ENCODE data around the gene SESTD1. TPM values are rescaled to one million over a fixed set of nuclear protein-coding genes. Genes with fewer than 3 reads are reported as not detected.

Gene SESTD1
- total RNA-seq, 1 donor from 2014 or later, result 36.7 TPM

GRCh38 chr2:179184610-179185009 is 80.0 kb downstream of the SESTD1 start:
- no peak for DNase-seq

- no peak for DNase-seq
These were observed 83.6 kb downstream of the SESTD1 start for GRCh38 chr2:179181002-179181401.

GRCh38 chr2:179180242-179180641 is 84.4 kb downstream of the SESTD1 start:
- DNase-seq, result no peak

- no peak for DNase-seq
These were observed 84.9 kb downstream of the SESTD1 start for GRCh38 chr2:179179719-179180118.

- no peak for DNase-seq
These were observed 86.9 kb downstream of the SESTD1 start for GRCh38 chr2:179177694-179178093.

- DNase-seq, result no peak
These were observed 90.4 kb downstream of the SESTD1 start for GRCh38 chr2:179174240-179174639.

GRCh38 chr2:179172894-179173293 is 91.7 kb downstream of the SESTD1 start:
- no peak for DNase-seq

GRCh38 chr2:179171371-179171770 is 93.3 kb downstream of the SESTD1 start:
- no peak for DNase-seq

- no peak for DNase-seq
These were observed 93.7 kb downstream of the SESTD1 start for GRCh38 chr2:179170901-179171300.

- DNase-seq, result no peak
These were observed 99.2 kb downstream of the SESTD1 start for GRCh38 chr2:179165356-179166000.

- no peak for DNase-seq
These were observed 123.4 kb downstream of the SESTD1 start for GRCh38 chr2:179141206-179141605.

GRCh38 chr2:179140571-179140970 is 124.1 kb downstream of the SESTD1 start:
- no peak for DNase-seq

- no peak for DNase-seq
These were observed 125.1 kb downstream of the SESTD1 start for GRCh38 chr2:179139506-179139905.

GRCh38 chr2:179137200-179137759 is 127.4 kb downstream of the SESTD1 start:
- DNase-seq, result no peak

GRCh38 chr2:179133016-179133415 is 131.6 kb downstream of the SESTD1 start:
- no peak for DNase-seq

- no peak for DNase-seq
These were observed 132.6 kb downstream of the SESTD1 start for GRCh38 chr2:179132076-179132475.

- DNase-seq, result no peak
These were observed 134.1 kb downstream of the SESTD1 start for GRCh38 chr2:179130560-179130959.

- peak; percentile 42 for DNase-seq
These were observed 134.9 kb downstream of the SESTD1 start for GRCh38 chr2:179129574-179130238.

- no peak for DNase-seq
These were observed 139.2 kb downstream of the SESTD1 start for GRCh38 chr2:179125404-179125803.

- no peak for DNase-seq
These were observed 140.3 kb downstream of the SESTD1 start for GRCh38 chr2:179124282-179124681.

- DNase-seq, result no peak
These were observed 141.4 kb downstream of the SESTD1 start for GRCh38 chr2:179123272-179123662.

- peak; percentile 11 for DNase-seq
These were observed 156.9 kb downstream of the SESTD1 start for GRCh38 chr2:179107737-179108136.

- peak; percentile 64 for DNase-seq
These were observed 157.8 kb downstream of the SESTD1 start for GRCh38 chr2:179106676-179107428.
